Large intestine (tissue), 3 donors: Measurements from ENCODE around the gene USP36. TPM values are rescaled to one million over a fixed set of nuclear protein-coding genes. Genes with fewer than 3 reads are reported as not detected.
A peak's percentile ranks its signal among the peaks of the same experiment; 100 is the strongest.
"Not testable (repeated sequence)": the region's sequence is repeated elsewhere in the genome, so short reads cannot be mapped to it uniquely, and the experiment has no call there.

Source experiments
- DNase-seq, 2 donors: peaks; one replicate each; pipeline versions ENCODE4 v3.0.0 to v3.0.0-alpha.2; 2013
- H3K27ac ChIP-seq: one replicate; pipeline ENCODE4 v1.5.1; 2013; ENCODE audit warnings: low read length
- H3K27me3 ChIP-seq: 2 replicates; pipeline ENCODE4 v1.6.1; 2013; ENCODE audit warnings: low read length; ENCODE audit not compliant: control insufficient read depth, insufficient read depth
- H3K36me3 ChIP-seq: 2 replicates; pipeline ENCODE4 v1.6.1; 2013; ENCODE audit warnings: low read length; ENCODE audit not compliant: control insufficient read depth, insufficient read depth
- H3K4me1 ChIP-seq: one replicate; pipeline ENCODE4 v1.6.1; 2013; ENCODE audit warnings: low read length; ENCODE audit not compliant: control insufficient read depth, insufficient read depth
- H3K4me3 ChIP-seq: one replicate; pipeline ENCODE4 v1.5.1; 2013; ENCODE audit warnings: low read length
- H3K9me3 ChIP-seq: one replicate; pipeline ENCODE4 v1.6.1; 2013; ENCODE audit warnings: mild to moderate bottlenecking, low read depth, low read length, moderate library complexity; ENCODE audit not compliant: control insufficient read depth
- WGBS: methylation state at CpG from one replicate; pipeline ENCODE4 v1.1.5; 2013; ENCODE audit warnings: low lambda C conversion rate; ENCODE audit not compliant: insufficient coverage; 5-methylcytosine and 5-hydroxymethylcytosine counted together
- polyA plus RNA-seq: library from polyadenylated mRNA; unstranded; fragments of 120-200 nt; gene quantifications from one replicate; pipeline ENCODE4 v1.2.1, GENCODE V29; 2013

Gene USP36
- polyA plus RNA-seq, 1 donor = 49.0 TPM

- H3K36me3 ChIP-seq = no peaks in the 10 kb centered on the region
- H3K9me3 ChIP-seq = no peaks in the 10 kb centered on the region
- no peak for DNase-seq
- H3K27ac ChIP-seq = no peak overlapping the region
- 0% methylated on average over 1 of the region's 13 CpGs for WGBS
- peaks cover 3% of the 10 kb centered on the region for H3K4me1 ChIP-seq
- H3K4me3 ChIP-seq = no peak overlapping the region
- H3K27me3 ChIP-seq = no peaks in the 10 kb centered on the region
These were observed 87.0 kb downstream of the USP36 start for GRCh38 chr17:78753316-78754250.

- H3K27ac ChIP-seq = no peak overlapping the region
- 100% methylated on average over 2 of the region's 14 CpGs for WGBS
These were observed 89.0 kb downstream of the USP36 start for GRCh38 chr17:78751447-78752161.

GRCh38 chr17:78751000-78751399 is 89.6 kb downstream of the USP36 start:
- H3K4me3 ChIP-seq, H3K4me1 ChIP-seq, H3K36me3 ChIP-seq, H3K27ac ChIP-seq, H3K9me3 ChIP-seq, H3K27me3 ChIP-seq, DNase-seq: not testable (repeated sequence)
- no CpG with 5 or more reads among the region's 5 CpGs for WGBS

More at GRCh38 chr17:78751447-78752161, 89.0 kb downstream of the USP36 start:
- Histone ChIP-seq H3K36me3 (no peaks in the 10 kb centered on the region), H3K4me1 (peaks cover 4% of the 10 kb centered on the region), H3K27me3 (no peaks in the 10 kb centered on the region), H3K4me3 (no peak overlapping the region), H3K9me3 (no peaks in the 10 kb centered on the region)
- DNase-seq = no peak

GRCh38 chr17:78748730-78749317 is 91.8 kb downstream of the USP36 start:
- H3K27me3 ChIP-seq = no peaks in the 10 kb centered on the region
- no CpG with 5 or more reads among the region's 8 CpGs for WGBS
- peak overlapping the region; percentile 4 for H3K27ac ChIP-seq
- DNase-seq = peak; percentile 50 to 61
- H3K4me3 ChIP-seq = no peak overlapping the region
- H3K36me3 ChIP-seq = no peaks in the 10 kb centered on the region
- H3K9me3 ChIP-seq = no peaks in the 10 kb centered on the region
- peaks cover 11% of the 10 kb centered on the region for H3K4me1 ChIP-seq

GRCh38 chr17:78748048-78748729 is 92.4 kb downstream of the USP36 start:
- peaks cover 11% of the 10 kb centered on the region for H3K4me1 ChIP-seq
- H3K36me3 ChIP-seq = no peaks in the 10 kb centered on the region
- no peaks in the 10 kb centered on the region for H3K9me3 ChIP-seq
- no peaks in the 10 kb centered on the region for H3K27me3 ChIP-seq
- H3K27ac ChIP-seq = peak overlapping the region; percentile 4
- DNase-seq = peak in 1 of 2 donors; percentile 43
- no peak overlapping the region for H3K4me3 ChIP-seq
- 40% methylated on average over 1 of the region's 6 CpGs for WGBS

GRCh38 chr17:78747488-78747887 is 93.1 kb downstream of the USP36 start:
- Histone ChIP-seq H3K9me3 (no peaks in the 10 kb centered on the region), H3K4me3 (no peak overlapping the region), H3K4me1 (peaks cover 11% of the 10 kb centered on the region), H3K27ac (no peak overlapping the region), H3K36me3 (no peaks in the 10 kb centered on the region), H3K27me3 (no peaks in the 10 kb centered on the region)
- WGBS = 100% methylated on average over 1 of the region's 2 CpGs
- DNase-seq = no peak

GRCh38 chr17:78746949-78747269 is 93.7 kb downstream of the USP36 start:
- H3K27ac ChIP-seq = no peak overlapping the region
- peaks cover 13% of the 10 kb centered on the region for H3K4me1 ChIP-seq

GRCh38 chr17:78746263-78746948 is 94.2 kb downstream of the USP36 start:
- no peak for DNase-seq
- Histone ChIP-seq H3K4me3 (no peak overlapping the region), H3K27me3 (no peaks in the 10 kb centered on the region), H3K36me3 (no peaks in the 10 kb centered on the region), H3K9me3 (no peaks in the 10 kb centered on the region), H3K27ac (no peak overlapping the region), H3K4me1 (peaks cover 17% of the 10 kb centered on the region)
- WGBS = no CpG with 5 or more reads among the region's 12 CpGs

More at GRCh38 chr17:78746949-78747269, 93.7 kb downstream of the USP36 start:
- DNase-seq = no peak
- no peaks in the 10 kb centered on the region for H3K27me3 ChIP-seq
- WGBS = 100% methylated on average over 1 of the region's 2 CpGs
- H3K36me3 ChIP-seq = no peaks in the 10 kb centered on the region
- no peaks in the 10 kb centered on the region for H3K9me3 ChIP-seq
- H3K4me3 ChIP-seq = no peak overlapping the region
